ENCODE measurements around the gene SYNE4. TPM values are rescaled to one million over a fixed set of nuclear protein-coding genes. Genes with fewer than 3 reads are reported as not detected.

Gene SYNE4
- total RNA-seq, 1 donor = under 0.01 TPM

DNA sequence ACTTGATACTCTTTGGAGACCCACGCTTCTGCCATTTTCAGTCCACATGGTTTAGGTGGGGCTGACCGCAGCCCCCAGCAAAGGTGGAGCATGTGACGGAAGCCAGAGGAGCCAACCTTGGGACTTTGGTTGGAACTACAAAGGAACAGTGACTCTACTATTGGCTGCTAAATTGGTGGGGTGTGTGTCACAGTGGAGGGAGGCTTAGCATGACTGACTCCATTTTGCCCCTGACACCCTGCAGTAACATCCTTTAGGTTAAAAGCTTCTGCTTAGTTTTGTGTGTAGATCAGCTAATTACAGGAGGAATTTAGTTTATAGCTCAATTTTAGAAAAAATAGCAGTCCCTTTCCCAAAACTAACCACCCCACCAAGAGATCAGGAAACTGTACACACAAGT, 7.0 kb downstream of the SYNE4 start:
- H4K20me1 ChIP-seq (ENCODE audit: insufficient read depth, low read length) = peaks cover 6% of the 10 kb centered on the region
- no peak overlapping the region for H3K4me3 ChIP-seq (ENCODE audit: insufficient read depth, low read length)
- no peaks in the 10 kb centered on the region for H3K9me3 ChIP-seq (ENCODE audit: low read depth, low read length)
- no peak for TF ChIP-seq CTCF (IDR thresholded peaks at IDR 0.05; ENCODE audit: extremely low read depth, low read depth, low read length)
- no peak overlapping the region for H3K27ac ChIP-seq (ENCODE audit: low read depth, low read length)
- H3K4me1 ChIP-seq (ENCODE audit: insufficient read depth, low read length) = peaks cover 8% of the 10 kb centered on the region
- H3K36me3 ChIP-seq (ENCODE audit: insufficient read depth, low read length) = no peaks in the 10 kb centered on the region
- H3K4me2 ChIP-seq (ENCODE audit: insufficient read depth, low read length) = no peak overlapping the region
- no peak for DNase-seq (ENCODE audit: insufficient read length, low spot score, missing footprints)
- no peaks in the 10 kb centered on the region for H3K27me3 ChIP-seq (ENCODE audit: insufficient read depth, low read length)
- no peak overlapping the region for H2AFZ ChIP-seq (ENCODE audit: low read length)
- H3K79me2 ChIP-seq (ENCODE audit: insufficient read depth, low read length) = peaks cover 18% of the 10 kb centered on the region

GRCh38 chr19:35996777-35997176, 11.8 kb downstream of the SYNE4 start:
- Histone ChIP-seq H3K4me3 (ENCODE audit: insufficient read depth, low read length) (no peak overlapping the region), H3K36me3 (ENCODE audit: insufficient read depth, low read length) (no peaks in the 10 kb centered on the region), H3K27me3 (ENCODE audit: insufficient read depth, low read length) (no peaks in the 10 kb centered on the region), H2AFZ (ENCODE audit: low read length) (no peak overlapping the region), H3K9me3 (ENCODE audit: low read depth, low read length) (no peaks in the 10 kb centered on the region), H3K79me2 (ENCODE audit: insufficient read depth, low read length) (peaks cover 35% of the 10 kb centered on the region), H3K4me2 (ENCODE audit: insufficient read depth, low read length) (no peak overlapping the region), H4K20me1 (ENCODE audit: insufficient read depth, low read length) (peaks cover 10% of the 10 kb centered on the region), H3K27ac (ENCODE audit: low read depth, low read length) (no peak overlapping the region), H3K4me1 (ENCODE audit: insufficient read depth, low read length) (peaks cover 20% of the 10 kb centered on the region)
- DNase-seq (ENCODE audit: insufficient read length, low spot score, missing footprints) = peak; percentile 83
- TF ChIP-seq CTCF (IDR thresholded peaks at IDR 0.05; ENCODE audit: extremely low read depth, low read depth, low read length) = no peak

DNA sequence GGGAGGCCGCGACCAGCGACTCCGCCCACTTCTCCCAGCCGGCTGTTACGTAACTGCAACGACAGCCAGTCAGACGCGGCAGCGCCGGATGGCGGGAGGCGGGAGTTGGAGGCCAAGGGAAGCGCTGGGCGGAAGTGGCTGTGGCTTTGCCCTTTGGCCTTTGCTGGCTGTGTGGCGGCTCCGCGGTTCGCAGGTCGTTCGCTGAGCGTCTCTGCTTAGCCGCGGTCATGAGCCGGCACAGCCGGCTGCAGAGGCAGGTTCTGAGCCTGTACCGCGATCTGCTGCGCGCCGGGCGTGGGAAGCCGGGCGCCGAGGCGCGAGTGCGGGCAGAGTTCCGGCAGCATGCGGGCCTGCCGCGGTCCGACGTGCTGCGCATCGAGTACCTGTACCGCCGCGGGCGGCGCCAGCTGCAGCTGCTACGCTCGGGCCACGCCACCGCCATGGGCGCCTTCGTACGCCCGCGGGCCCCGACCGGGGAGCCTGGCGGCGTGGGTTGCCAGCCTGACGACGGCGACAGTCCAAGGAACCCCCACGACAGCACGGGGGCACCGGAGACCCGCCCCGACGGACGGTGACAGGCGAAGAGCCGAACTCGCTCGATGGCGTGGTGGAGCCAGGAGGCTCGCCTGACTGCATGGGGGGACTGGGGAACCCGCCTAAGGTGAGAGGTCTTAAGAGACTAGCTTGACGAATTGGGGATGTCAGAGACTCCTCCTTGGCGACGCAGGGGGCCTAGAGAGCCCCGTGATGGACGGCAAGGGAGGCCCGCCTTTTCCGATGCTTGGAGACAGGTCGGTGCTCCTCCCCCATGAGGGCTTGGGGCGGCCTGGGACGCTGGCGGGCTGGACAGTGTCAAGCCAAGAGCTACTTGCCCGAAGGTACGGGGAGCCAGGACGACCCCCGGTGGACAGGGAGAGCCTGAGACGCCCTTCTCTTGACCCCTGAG, 13.3 kb downstream of the SYNE4 start, which contains the start of gene SDHAF1:
TSS of gene SDHAF1 (plus strand) at position 141 of the 946 bp plus-strand sequence. CDS start at position 228, 87 bp downstream.
- no peak for TF ChIP-seq CTCF (IDR thresholded peaks at IDR 0.05; ENCODE audit: extremely low read depth, low read depth, low read length)
- H4K20me1 ChIP-seq (ENCODE audit: insufficient read depth, low read length) = peaks cover 10% of the 10 kb centered on the region
- no peaks in the 10 kb centered on the region for H3K27me3 ChIP-seq (ENCODE audit: insufficient read depth, low read length)
- peaks cover 26% of the 10 kb centered on the region for H3K79me2 ChIP-seq (ENCODE audit: insufficient read depth, low read length)
- H3K36me3 ChIP-seq (ENCODE audit: insufficient read depth, low read length) = no peaks in the 10 kb centered on the region
- peaks cover 20% of the 10 kb centered on the region for H3K4me1 ChIP-seq (ENCODE audit: insufficient read depth, low read length)
- peak; percentile 99 for DNase-seq (ENCODE audit: insufficient read length, low spot score, missing footprints)
- H3K4me2 ChIP-seq (ENCODE audit: insufficient read depth, low read length) = peak within 1 kb of the TSS; percentile 97
- peak within 1 kb of the TSS; percentile 76 for H3K27ac ChIP-seq (ENCODE audit: low read depth, low read length)
- H3K4me3 ChIP-seq (ENCODE audit: insufficient read depth, low read length) = peak within 1 kb of the TSS; percentile 93
- peak within 1 kb of the TSS; percentile 99 for H2AFZ ChIP-seq (ENCODE audit: low read length)
- no peaks in the 10 kb centered on the region for H3K9me3 ChIP-seq (ENCODE audit: low read depth, low read length)

DNA sequence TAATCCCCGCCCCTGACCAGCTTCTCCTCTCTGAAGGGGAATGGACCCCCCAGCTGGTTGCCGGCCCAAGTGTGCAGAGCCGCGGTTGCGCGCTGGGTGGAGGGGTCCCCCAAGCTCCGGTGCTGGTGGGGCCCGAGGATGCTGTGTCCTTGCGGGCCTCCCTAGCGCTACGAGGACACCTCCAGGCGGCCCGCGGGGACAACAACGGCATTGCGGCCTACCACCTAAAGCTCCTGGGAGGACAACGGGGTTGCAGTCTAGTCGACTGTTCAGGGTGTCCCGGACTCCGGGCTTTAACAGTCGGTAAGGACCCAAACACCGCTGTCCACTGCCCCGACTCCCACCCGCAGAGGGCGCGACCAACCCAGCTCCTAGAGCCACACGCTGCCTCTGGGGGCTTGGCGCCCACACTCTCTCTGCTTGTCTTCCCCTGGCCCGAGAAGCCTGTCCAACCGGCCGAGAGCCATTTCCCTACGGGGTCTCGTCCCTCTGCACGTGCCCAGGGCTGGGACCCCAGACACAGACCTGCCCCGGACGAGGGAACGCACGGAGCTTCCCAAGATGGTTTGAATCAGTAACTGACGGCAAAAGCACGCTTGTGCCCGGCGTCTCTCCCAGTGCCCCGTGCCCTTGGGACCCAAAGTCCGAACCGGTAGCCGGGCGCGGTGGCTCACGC, 14.6 kb downstream of the SYNE4 start:
- peak overlapping the region; percentile 93 for H3K4me3 ChIP-seq (ENCODE audit: insufficient read depth, low read length)
- peak; percentile 90 for DNase-seq (ENCODE audit: insufficient read length, low spot score, missing footprints)
- H3K27me3 ChIP-seq (ENCODE audit: insufficient read depth, low read length) = no peaks in the 10 kb centered on the region

More for the DNA sequence above, 14.6 kb downstream of the SYNE4 start:
- peak overlapping the region; percentile 97 for H3K4me2 ChIP-seq (ENCODE audit: insufficient read depth, low read length)
- no peaks in the 10 kb centered on the region for H3K36me3 ChIP-seq (ENCODE audit: insufficient read depth, low read length)
- H2AFZ ChIP-seq (ENCODE audit: low read length) = peak overlapping the region; percentile 73
- TF ChIP-seq CTCF (IDR thresholded peaks at IDR 0.05; ENCODE audit: extremely low read depth, low read depth, low read length) = peak; percentile 13
- peaks cover 7% of the 10 kb centered on the region for H4K20me1 ChIP-seq (ENCODE audit: insufficient read depth, low read length)
- no peak overlapping the region for H3K27ac ChIP-seq (ENCODE audit: low read depth, low read length)
- peaks cover 18% of the 10 kb centered on the region for H3K4me1 ChIP-seq (ENCODE audit: insufficient read depth, low read length)
- peaks cover 23% of the 10 kb centered on the region for H3K79me2 ChIP-seq (ENCODE audit: insufficient read depth, low read length)
- H3K9me3 ChIP-seq (ENCODE audit: low read depth, low read length) = no peaks in the 10 kb centered on the region
